Measurements from ENCODE around the gene RNF32. TPM values are rescaled to one million over a fixed set of nuclear protein-coding genes. Genes with fewer than 3 reads are reported as not detected.

Gene RNF32
- total RNA-seq, 1 experiment from 2014 or later = 3.5 TPM

- Histone ChIP-seq H3K27ac (ENCODE audit: low read length) (no peak overlapping the region), H3K4me1 (ENCODE audit: control insufficient read depth, insufficient read depth, low read length) (no peaks in the 10 kb centered on the region), H3K9me3 (ENCODE audit: control insufficient read depth, insufficient read depth, low read depth, low read length) (no peaks in the 10 kb centered on the region), H3K4me3 (ENCODE audit: low read depth in 2 of 2, low read length in 2 of 2) (no peak overlapping the region), H3K36me3 (ENCODE audit: control insufficient read depth, insufficient read depth, low read length) (no peaks in the 10 kb centered on the region), H3K27me3 (ENCODE audit: control insufficient read depth, insufficient read depth, low read length) (no peaks in the 10 kb centered on the region)
- DNase-seq (ENCODE audit: low read depth, low spot score) = no peak
- intact Hi-C loops (cut with micrococcal nuclease; ENCODE audit: unreplicated experiment) (loop anchor here (5.0 to 10.0 kb wide), 2 partner anchors 115 to 853 kb away; no protein-coding TSS in a partner anchor), in situ Hi-C loops (cut with HindIII; ENCODE audit: low pct_unique_long_range_greater_than_20kb, low sequenced_read_pairs) (no loop called here)
- CTCF ChIA-PET = interaction anchor here (1.0 kb wide), 1 partner anchor 114 kb away, joined by 3 read pairs; no protein-coding TSS in a partner anchor
- POLR2A ChIA-PET = no interaction called here
- TF ChIP-seq TCF7L2 (IDR thresholded peaks at IDR 0.05; ENCODE audit: low read depth, low read length) = no peak
- TF ChIP-seq, protein P1, sequence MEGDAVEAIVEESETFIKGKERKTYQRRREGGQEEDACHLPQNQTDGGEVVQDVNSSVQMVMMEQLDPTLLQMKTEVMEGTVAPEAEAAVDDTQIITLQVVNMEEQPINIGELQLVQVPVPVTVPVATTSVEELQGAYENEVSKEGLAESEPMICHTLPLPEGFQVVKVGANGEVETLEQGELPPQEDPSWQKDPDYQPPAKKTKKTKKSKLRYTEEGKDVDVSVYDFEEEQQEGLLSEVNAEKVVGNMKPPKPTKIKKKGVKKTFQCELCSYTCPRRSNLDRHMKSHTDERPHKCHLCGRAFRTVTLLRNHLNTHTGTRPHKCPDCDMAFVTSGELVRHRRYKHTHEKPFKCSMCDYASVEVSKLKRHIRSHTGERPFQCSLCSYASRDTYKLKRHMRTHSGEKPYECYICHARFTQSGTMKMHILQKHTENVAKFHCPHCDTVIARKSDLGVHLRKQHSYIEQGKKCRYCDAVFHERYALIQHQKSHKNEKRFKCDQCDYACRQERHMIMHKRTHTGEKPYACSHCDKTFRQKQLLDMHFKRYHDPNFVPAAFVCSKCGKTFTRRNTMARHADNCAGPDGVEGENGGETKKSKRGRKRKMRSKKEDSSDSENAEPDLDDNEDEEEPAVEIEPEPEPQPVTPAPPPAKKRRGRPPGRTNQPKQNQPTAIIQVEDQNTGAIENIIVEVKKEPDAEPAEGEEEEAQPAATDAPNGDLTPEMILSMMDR (IDR thresholded peaks at IDR 0.05) = peak; percentile 67
- TF ChIP-seq, protein P2, sequence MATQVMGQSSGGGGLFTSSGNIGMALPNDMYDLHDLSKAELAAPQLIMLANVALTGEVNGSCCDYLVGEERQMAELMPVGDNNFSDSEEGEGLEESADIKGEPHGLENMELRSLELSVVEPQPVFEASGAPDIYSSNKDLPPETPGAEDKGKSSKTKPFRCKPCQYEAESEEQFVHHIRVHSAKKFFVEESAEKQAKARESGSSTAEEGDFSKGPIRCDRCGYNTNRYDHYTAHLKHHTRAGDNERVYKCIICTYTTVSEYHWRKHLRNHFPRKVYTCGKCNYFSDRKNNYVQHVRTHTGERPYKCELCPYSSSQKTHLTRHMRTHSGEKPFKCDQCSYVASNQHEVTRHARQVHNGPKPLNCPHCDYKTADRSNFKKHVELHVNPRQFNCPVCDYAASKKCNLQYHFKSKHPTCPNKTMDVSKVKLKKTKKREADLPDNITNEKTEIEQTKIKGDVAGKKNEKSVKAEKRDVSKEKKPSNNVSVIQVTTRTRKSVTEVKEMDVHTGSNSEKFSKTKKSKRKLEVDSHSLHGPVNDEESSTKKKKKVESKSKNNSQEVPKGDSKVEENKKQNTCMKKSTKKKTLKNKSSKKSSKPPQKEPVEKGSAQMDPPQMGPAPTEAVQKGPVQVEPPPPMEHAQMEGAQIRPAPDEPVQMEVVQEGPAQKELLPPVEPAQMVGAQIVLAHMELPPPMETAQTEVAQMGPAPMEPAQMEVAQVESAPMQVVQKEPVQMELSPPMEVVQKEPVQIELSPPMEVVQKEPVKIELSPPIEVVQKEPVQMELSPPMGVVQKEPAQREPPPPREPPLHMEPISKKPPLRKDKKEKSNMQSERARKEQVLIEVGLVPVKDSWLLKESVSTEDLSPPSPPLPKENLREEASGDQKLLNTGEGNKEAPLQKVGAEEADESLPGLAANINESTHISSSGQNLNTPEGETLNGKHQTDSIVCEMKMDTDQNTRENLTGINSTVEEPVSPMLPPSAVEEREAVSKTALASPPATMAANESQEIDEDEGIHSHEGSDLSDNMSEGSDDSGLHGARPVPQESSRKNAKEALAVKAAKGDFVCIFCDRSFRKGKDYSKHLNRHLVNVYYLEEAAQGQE (IDR thresholded peaks at IDR 0.05; ENCODE audit: insufficient read depth in 1 of 2, low read depth in 2 of 2, low read length in 1 of 2) = no peak
- BruUV-seq (replicated peaks) = no TSS peak
- ATAC-seq = peak; percentile 86
Measured at GRCh38 chr7:156650042-156650441, 9.5 kb downstream of the RNF32 start.

- intact Hi-C loops (cut with micrococcal nuclease; ENCODE audit: unreplicated experiment) (loop anchor here (5.0 to 10.0 kb wide), 2 partner anchors 113 to 854 kb away; no protein-coding TSS in a partner anchor), in situ Hi-C loops (cut with HindIII; ENCODE audit: low pct_unique_long_range_greater_than_20kb, low sequenced_read_pairs) (no loop called here)
- DNase-seq (ENCODE audit: low read depth, low spot score) = no peak
- CTCF ChIA-PET = no interaction called here
- Histone ChIP-seq H3K4me1 (ENCODE audit: control insufficient read depth, insufficient read depth, low read length) (no peaks in the 10 kb centered on the region), H3K36me3 (ENCODE audit: control insufficient read depth, insufficient read depth, low read length) (no peaks in the 10 kb centered on the region), H3K27me3 (ENCODE audit: control insufficient read depth, insufficient read depth, low read length) (no peaks in the 10 kb centered on the region), H3K4me3 (ENCODE audit: low read depth in 2 of 2, low read length in 2 of 2) (no peak overlapping the region), H3K27ac (ENCODE audit: low read length) (no peak overlapping the region), H3K9me3 (ENCODE audit: control insufficient read depth, insufficient read depth, low read depth, low read length) (no peaks in the 10 kb centered on the region)
- POLR2A ChIA-PET = no interaction called here
- BruUV-seq (replicated peaks) = no TSS peak
- TF ChIP-seq, protein P2 (IDR thresholded peaks at IDR 0.05; ENCODE audit: insufficient read depth in 1 of 2, low read depth in 2 of 2, low read length in 1 of 2) = no peak
- no peak for TF ChIP-seq TCF7L2 (IDR thresholded peaks at IDR 0.05; ENCODE audit: low read depth, low read length)
- TF ChIP-seq, protein P1 (IDR thresholded peaks at IDR 0.05) = no peak
- TF ChIP-seq POLR2AphosphoS5 (IDR thresholded peaks at IDR 0.05; ENCODE audit: low read depth, low read length) = no peak
- no peak for TF ChIP-seq SIN3A (IDR thresholded peaks at IDR 0.05; ENCODE audit: borderline replicate concordance, insufficient read depth, low read depth, low read length)
- ATAC-seq = no peak
Measured at GRCh38 chr7:156651474-156651873, 10.9 kb downstream of the RNF32 start.
